NB4 (cell line): ENCODE data around the gene MYOM1.

Source experiments
- CTCF ChIP-seq: IDR thresholded peaks from one replicate; pipeline ENCODE4 v1.5.1; 2012; ENCODE audit warnings: low read depth, low read length
- MAX ChIP-seq: IDR thresholded peaks from 2 replicates; pipeline ENCODE4 v1.6.1; 2011; ENCODE audit warnings: low read depth, low read length

- TF ChIP-seq CTCF (no peak), MAX (no peak)
Measured at GRCh38 chr18:3046216-3046808, 173.5 kb downstream of the MYOM1 start.
